HL-60/S4 (cell line): Measurements from ENCODE around the gene ADGB.
"Not testable (repeated sequence)": the region's sequence is repeated elsewhere in the genome, so short reads cannot be mapped to it uniquely, and the experiment has no call there.

Source experiments
- in situ Hi-C: fragments of 300-500 bp; cut with MboI; formaldehyde crosslinking; loops from 2 replicates; pipeline ENCODE4 v1.14.3; 2022; ENCODE audit warnings: low sequenced_read_pairs

The ADGB gene

DNA sequence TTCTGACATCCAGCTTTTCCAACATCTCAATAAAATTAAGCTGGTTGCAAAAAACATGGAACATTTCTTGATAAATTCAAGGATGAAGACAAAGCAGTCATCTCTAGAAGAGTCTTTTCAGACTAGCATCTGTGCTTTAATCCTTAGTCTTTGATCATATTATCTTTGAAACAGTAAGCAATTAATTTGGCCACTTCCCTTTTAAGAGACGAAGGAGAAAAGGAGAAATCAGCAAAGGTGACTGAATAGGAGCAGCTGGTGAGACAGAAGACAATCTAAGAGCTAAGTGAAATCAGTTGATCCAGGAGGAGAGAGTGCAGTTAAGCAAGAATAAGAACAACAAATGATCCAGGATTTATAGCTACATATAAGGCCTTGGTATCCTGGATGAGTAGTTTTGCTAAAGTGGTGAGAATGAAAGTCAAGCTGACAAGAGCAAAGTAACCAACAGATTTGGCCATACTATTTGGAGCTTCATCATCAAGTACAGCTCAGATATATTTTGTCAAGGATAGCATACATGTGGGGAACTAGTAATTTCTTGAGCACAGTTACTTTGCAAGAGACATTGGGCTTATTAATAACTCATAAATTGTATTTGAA, 215.5 kb downstream of the ADGB start:
- in situ Hi-C loops: no loop called here

DNA sequence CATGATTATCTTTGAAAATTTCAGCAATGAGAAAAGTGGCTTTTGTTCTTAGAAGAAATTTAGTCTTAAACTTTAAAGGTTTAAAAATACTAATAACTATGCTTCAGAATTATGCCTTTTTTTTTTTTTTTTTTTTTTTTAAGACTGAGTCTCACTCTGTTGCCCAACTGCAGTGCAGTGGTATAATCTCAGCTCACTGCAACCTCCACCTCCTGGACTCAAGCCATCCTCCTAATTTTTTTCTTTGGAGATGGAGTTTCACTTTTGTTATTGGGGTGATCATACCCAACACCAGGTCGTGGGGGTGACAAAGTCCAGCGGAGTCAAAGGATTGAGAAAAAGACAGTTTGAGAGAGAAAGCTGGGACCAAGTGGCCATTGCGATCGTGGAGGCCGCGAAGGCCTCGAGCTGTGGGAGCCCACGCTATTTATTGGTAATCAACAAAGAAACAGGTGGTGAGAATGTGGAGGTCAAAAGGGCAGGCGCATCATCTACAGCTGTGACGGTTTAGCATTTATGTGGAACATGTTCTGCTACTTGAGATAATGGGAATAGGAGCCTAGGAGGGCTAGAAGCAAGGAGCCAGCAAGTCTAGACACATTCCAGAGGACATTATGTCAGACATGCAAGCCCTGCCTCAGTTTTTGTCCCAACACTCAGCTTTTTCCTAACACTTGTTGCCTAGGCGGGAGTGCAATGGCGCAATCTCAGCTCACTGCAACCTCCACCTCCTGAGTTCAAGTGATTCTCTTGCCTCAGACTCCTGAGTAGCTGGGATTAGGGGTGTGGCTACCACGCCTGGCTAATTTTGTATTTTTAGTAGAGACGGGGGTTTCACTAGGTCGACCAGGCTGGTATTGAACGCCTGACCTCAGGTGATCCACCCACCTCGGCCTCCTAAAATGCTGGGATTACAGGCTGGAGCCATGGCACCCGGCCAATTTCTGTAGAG, 217.0 kb downstream of the ADGB start:
- in situ Hi-C loops: not testable (repeated sequence)

DNA sequence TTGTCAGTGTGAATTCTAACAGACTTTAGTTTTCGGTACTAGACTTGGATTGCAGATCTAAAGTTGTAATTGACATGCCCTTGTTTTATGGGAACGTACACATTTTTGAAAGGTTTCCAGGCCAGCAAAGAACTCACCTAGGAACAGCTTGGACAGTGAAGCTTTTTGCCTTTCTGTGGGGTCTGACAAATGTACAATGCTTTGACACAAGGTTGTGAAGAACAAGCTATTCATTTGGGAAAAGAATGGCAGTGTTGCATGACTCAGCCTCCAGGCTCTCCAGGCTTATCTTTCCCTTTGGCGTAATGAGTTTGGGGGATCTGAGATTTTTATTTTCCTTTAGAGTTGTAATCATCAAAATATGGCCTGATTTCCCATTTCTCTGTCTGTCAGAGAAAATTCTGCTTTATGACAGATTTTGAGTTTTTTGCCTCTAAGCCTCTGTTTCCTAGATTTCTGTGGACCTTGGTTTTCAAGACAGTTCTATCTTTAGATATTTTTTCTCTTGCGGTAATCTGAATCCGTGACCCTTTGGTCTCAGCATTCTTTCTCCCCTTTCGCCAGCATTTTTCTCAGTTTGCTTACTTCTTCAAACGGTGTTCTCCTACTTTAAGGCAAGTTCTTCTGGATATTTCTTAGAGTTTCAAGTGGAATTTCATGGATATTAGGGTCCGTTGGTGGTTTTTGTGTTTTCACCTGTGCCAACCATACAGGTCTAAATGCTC, 221.0 kb downstream of the ADGB start:
- in situ Hi-C loops: no loop called here

DNA sequence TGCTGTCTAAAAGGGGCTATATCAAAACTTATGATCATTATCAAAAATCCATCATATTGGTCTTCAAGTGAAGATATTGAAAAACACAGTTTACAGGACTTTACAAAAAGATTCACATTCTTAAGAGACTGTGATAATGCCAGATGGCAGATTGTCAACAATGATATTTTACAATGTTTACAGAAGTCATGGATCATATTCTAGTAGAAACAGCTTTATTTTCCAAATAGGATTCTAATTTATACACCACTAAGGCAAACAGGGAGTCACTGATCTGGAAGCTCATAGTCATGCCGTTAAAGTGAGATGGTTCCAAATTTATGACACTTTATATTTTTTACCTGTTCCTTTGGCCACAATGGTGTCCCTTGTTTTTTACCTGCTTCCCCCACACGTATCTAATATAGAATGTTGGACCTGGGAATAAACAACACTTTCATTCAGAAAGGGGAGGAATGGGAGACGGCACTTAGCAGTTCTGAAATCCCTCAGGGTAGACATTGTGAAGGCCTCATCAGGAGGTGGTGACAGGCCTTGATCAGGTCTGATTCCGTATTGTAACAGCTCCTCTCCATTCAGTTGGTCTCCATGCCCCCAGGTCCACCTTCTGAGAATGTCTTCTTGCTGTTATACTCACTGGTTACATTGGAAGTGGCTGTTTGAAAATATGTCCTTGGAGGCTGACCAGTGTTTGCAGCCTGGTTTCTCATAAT, 228.6 kb downstream of the ADGB start:
- in situ Hi-C loops: no loop called here

DNA sequence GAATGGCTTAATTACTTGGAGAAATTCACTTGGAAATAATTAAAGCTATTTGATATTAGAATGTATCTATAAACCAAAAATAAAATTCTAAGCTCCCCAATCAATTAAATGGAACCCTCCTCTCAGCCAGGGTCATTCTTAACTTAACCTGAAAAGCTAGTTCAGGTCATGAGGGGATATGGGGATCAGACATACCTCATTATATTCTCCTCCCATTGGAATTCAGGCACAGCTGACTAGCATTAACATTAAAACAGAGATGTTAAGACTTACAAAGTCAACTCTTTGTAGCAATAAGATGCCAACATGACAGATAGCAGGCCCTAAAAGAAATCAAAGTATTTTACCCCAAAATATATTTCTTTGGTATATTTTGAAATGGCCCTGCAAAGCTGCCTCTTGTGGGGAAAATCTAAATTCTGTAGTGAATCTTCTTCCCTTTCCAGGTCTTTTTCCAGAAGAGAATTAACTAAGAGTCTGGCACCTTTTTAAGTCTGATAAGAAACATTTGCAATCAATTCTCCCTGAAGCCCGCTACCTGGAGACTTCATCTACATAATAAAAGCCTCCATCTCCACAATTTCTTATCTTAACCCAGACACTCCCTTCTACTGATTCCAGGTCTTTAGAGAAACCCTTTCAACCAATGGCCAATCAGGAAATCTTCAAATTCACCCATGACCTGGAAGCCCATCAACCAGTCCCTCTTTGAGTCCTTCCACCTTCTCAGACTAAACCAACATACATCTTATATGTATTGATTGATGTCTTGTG, 231.2 kb downstream of the ADGB start:
- in situ Hi-C loops: no loop called here

DNA sequence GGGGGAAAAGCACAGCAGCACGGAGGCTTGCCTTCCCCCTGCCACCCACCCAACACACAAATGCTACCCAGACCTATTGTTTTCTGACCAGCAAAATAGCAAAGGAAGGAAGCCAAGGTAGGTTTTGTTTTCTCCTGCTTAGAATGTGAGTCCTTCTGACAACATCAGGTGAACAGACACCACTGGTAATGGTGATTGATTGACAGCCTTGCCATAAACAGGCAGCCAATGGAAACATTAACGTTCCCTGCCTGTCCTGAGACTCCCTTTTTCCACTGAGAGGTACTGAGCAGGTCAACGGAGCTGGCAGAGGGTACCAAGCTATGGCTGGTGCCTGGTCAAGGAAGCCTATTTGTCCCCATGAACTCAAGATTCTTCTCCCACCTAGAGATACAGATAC, 234.4 kb downstream of the ADGB start:
- in situ Hi-C loops: no loop called here

DNA sequence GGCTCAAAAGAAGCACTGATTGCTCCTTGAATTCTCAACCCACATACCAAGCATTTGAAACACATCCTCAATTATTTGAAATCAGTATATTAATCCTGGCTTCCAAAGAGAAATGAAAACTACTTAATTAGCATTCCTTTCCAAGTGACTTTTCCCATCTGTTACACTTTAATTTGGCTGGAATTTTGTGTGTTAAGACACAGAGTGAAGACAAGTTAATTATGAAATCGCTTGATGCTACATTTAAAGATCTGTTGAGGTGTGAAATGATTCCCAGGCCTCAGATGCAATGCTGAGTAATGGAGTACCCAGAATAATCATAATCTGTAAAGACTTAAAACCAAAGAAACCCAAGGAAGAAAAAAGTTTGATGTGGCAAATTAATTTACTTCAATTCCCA, 241.4 kb downstream of the ADGB start:
- in situ Hi-C loops: no loop called here

DNA sequence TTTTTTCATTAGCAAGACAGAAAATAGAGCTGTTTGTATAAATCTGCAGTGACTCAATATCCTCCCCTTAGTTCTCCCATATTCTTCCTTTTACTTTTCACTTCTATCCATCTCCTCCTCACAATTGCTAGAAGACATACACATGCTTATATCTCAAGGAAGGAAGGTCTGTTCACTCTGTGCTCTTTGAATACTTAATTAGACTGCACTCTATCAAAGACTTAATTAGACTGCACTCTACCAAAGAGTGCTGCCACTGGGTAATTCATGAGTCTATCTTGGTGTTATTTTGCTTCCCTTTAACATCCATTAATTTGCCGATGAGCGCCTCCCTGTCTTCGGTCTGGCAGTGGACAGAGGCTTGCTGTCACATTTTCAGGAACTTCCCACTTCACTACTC, 241.9 kb downstream of the ADGB start:
- in situ Hi-C loops: no loop called here

DNA sequence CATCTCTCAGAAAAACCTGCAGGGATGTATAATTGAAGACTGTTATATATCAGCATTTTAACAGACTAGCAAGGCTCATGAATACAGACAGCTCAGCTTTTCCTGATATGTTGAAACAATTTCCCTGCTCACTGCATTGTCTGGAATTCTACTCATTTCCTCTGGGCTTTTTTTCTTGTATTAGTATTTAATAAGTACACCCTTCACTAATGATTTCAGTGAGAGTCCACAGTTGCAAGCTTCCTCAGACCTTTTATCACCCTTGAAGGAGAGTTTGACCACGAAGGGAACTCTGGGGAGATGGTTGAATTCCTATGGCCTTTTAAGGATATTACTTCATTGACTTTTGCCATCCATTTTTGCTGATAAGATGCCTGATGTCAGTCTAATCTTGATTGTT, 248.7 kb downstream of the ADGB start:
- in situ Hi-C loops: no loop called here

DNA sequence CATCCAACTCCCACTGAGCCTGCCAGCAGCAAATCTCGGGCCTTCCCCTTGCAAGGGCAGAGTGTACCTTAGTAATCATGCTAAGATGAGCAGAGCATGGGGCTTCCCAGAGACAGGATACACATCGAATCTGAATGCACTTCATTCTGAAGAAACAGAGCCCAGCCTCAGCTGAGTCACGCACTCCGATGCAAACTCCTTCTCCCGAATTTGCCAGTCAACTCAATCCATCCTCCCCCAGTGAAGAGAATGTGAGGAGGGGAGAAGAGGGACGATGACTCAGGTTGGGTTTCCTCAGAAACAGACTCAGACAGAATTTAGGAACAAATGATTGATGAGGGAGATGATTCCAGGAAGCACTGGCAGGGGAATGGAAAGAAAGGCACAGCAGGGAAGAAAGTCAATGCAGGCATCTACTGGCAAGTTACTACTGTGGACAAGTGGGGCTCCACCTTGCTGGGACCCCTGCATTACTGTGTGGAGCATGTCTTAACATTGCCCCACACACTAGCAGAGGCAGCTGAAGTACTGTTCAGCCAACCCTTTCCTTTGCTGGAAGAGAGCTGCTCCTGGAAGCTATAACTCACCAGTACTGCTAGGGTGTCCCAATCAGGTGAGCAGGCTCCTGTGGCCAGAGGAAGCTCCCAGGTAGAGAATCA, 251.6 kb downstream of the ADGB start:
- in situ Hi-C loops: no loop called here

DNA sequence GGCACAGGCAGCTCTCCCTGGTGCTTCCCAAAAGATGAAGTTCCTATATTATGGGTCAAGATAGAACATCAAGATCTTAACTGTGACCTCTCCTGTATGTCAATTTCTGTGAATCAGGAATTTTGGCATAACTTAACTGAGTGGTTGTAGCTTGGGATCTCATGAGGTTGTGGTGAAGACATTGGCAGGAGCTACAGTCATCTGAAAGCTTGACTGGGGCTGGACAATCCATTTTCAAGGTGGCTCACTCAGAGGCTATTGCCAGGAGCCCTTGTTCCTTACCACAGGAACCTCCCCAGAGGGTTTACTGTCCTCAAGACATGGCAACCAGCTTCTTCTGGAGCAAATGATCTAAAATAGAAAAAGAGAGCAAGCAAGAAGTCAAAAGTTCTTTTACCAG, 252.2 kb downstream of the ADGB start:
- in situ Hi-C loops: no loop called here

DNA sequence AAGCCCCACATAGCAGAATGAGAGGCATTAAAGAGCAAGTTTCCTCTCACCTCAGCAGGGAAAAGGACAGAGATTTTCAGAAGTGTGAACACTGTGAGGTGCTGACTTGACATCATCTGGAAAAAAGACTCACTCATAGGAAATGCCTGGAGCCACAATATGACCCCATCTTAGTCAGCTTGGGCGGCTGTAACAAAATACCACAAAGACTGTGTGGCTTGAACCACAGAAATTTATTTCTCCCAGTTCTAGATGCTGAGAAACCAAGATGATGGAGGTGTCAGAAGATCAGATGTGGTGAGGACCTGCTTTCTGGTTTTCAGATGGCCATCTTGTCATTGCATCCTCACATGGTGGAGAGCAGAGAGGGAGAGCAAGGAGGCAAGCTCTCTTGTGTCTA, 253.1 kb downstream of the ADGB start:
- in situ Hi-C loops: no loop called here

DNA sequence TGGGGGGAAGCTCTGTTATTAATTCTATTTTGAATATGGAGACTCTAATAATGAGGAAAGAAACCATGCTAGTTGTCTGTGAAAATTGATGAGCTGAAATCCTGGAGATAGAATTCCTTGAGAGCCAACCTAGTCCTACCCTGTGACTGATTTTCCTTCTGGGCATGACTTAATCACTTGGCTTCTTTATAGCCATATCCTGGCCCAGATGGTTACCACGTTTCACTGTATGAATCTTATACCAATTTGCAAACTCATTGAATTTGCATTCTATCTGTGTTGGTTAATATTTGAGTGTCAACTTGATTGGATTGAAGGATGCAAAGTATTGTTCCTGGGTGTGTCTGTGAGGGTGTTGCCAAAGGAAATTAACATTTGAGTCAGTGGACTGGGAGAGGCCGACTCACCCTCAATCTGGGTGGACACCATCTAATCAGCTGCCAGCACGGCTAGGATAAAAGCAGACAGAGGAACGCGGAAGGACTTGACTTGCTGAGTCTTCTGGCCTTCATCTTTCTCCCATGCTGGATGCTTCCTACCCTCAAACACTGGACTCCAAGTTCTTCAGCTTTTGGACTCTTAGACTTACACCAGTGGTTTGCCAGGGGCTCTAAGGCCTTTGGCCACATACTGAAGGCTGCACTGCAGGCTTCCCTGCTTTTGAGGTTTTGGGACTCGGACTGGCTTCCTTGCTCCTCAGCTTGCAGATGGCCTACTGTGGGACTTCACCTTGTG, 255.9 kb downstream of the ADGB start:
- in situ Hi-C loops: not testable (repeated sequence)

DNA sequence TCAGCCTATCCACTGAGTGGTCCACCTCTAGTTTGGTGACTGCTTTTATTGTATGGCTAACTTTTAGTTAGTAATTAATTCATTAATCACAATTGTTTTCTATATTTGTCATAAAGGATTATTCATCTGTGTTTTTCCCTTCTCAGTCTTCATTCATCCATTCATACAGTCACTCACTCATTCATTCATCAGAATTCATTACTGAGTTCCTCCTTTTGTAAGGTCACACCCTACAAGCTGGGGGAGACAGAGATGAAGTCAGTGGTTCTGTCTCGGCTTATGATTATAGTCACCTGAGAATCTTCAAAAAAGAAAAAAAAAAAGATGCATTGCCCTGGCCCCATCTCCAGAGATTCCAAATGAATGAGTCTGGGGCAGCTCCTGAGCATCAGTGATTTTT, 257.1 kb downstream of the ADGB start:
- in situ Hi-C loops: no loop called here

DNA sequence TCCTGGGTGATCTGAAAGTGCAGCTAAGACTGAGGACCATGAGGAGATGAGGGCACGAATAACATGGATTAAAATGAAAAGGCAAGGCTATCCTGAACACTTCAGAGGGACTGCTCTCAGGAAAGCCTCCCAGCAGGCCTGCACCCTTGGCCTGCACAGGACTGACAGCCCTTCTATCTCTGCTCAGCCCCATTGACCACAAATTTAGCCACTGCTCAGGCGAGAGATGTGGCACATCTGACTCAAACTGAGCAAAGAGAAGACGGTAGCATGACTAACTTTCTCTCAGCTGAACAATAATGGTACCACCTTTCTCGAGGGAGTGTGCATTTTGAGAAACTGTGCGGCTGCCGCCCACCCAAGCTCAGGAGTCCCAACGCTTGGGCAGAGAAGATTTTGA, 257.5 kb downstream of the ADGB start:
- in situ Hi-C loops: no loop called here

DNA sequence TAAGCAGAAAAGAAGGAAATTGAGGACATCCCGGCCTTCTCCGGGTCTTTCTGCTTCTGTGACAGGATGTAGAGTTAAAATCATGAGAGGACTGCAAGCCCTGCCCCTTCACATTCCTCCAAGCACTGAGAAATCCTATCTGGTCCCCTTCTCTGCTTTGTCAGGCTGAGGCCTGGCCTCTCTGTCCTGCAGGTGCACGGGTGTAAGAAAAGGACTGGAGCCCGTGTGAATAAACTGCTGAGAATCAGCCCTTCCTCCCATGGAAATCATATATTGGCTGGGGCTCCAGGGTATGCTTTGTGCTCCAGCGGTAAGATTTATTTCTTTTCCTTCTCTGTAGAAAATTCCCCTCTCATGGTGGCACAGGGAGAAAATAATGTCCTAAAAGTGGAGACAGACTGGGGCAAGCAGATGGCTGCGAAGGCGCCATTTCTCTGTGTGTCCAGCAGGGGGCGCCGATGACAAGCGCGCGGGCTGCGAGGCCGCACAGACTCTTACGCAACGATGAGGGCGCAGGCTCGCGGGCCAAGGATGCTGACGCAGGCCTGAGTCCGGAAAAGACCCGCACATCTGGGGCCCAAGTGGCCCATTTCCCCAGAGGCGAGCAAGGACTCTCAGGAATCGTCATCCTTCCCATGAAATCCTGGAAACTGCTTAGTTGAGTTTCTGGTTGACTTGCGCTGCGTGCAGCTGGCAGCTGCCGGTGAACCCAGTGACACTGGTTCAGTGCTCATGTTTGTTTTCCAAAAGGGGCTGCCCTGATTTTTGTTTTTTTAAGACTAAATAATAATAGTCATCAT, 258.6 kb downstream of the ADGB start:
- in situ Hi-C loops: no loop called here

DNA sequence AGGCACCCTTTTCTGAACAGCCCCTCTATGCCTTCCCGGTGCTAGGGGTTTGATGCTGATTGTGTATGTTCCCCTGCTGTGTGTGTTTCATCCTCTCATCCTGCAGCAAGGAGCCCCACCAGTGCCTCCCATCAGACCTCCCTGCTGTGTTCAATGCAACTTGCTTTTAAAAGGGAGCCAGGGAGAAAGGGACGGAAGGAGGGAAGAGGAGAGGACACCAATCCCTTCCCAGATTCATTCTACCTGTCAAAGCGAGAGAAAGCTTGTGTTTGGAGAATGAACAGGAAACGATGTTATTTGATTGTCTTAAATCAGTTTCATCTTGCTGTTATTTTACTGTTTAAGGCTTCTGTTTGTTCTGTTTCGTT, 259.2 kb downstream of the ADGB start:
- in situ Hi-C loops: no loop called here

DNA sequence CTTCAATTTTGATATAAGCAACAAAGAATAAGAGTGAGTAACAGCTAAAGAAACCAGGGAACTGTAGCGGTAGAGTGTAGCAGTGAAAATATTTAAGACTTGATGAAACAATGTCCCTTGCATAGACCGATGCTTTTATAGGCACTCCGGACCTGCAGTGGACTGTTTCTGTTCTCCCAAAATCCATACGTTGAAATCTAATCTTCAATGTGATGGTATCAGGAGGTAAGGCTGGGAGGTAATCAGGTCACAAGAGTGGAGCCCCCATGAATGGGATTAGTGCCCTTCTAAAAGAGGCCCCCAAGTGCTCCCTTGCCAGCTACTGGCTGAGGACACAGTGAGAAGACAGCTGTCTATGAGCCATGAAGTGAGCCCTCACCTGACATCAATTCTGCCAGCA, 260.4 kb downstream of the ADGB start:
- in situ Hi-C loops: no loop called here
